Neural progenitor cell (in vitro differentiated cells): ENCODE measurements around the gene BIRC5. TPM values are rescaled to one million over a fixed set of nuclear protein-coding genes. Genes with fewer than 3 reads are reported as not detected.
A peak's percentile ranks its signal among the peaks of the same experiment; 100 is the strongest.

ENCODE experiments used
- DNase-seq: peaks from one replicate; pipeline ENCODE4 v3.0.0-alpha.2; 2016; ENCODE audit warnings: low spot score
- H2AFZ ChIP-seq: fragments of 200-600 bp; sonication (generic); replicated peaks from 2 replicates; pipeline ENCODE4 v1.6.1; 2016; ENCODE audit warnings: antibody characterized with exemption
- H3F3A ChIP-seq: fragments of 200-600 bp; sonication (generic); 2 replicates; pipeline ENCODE4 v1.6.1; 2016; ENCODE audit warnings: antibody characterized with exemption, low read depth
- H3K27ac ChIP-seq: fragments of 200-600 bp; sonication (generic); 2 replicates; pipeline ENCODE4 v1.5.1; 2016; ENCODE audit warnings: mild to moderate bottlenecking
- H3K27me3 ChIP-seq: fragments of 200-600 bp; sonication (generic); 2 replicates; pipeline ENCODE4 v1.6.1; 2016; ENCODE audit warnings: mild to moderate bottlenecking, moderate library complexity
- H3K36me3 ChIP-seq: fragments of 200-600 bp; sonication (generic); 2 replicates; pipeline ENCODE4 v1.5.1; 2016
- H3K4me1 ChIP-seq: fragments of 200-600 bp; sonication (generic); 2 replicates; pipeline ENCODE4 v1.6.1; 2016; ENCODE audit warnings: mixed run types
- H3K4me2 ChIP-seq: fragments of 200-600 bp; sonication (generic); 2 replicates; pipeline ENCODE4 v1.6.1; 2016
- H3K4me3 ChIP-seq: fragments of 200-600 bp; sonication (generic); 2 replicates; pipeline ENCODE4 v1.5.1; 2016
- H3K79me2 ChIP-seq: fragments of 200-600 bp; sonication (generic); 2 replicates; pipeline ENCODE4 v1.6.1; 2016; ENCODE audit warnings: low read depth
- H3K9ac ChIP-seq: fragments of 200-600 bp; sonication (generic); 2 replicates; pipeline ENCODE4 v1.6.1; 2016
- H3K9me3 ChIP-seq: fragments of 200-600 bp; sonication (generic); 2 replicates; pipeline ENCODE4 v1.5.1; 2016; ENCODE audit warnings: low read depth
- H4K20me1 ChIP-seq: fragments of 200-600 bp; sonication (generic); 2 replicates; pipeline ENCODE4 v1.6.1; 2016; ENCODE audit warnings: low read depth
- H3K27ac Mint-ChIP-seq: 3 replicates; pipeline ENCODE4 v1.8.0; 2021; ENCODE audit warnings: mixed read lengths
- H3K27me3 Mint-ChIP-seq: 2 replicates; pipeline ENCODE4 v1.8.0; 2022; ENCODE audit warnings: low read depth, mild to moderate bottlenecking, inconsistent platforms, moderate library complexity, mixed read lengths; ENCODE audit not compliant: insufficient read depth
- H3K36me3 Mint-ChIP-seq: 3 replicates; pipeline ENCODE4 v1.8.0; 2021; ENCODE audit warnings: mixed read lengths
- H3K4me1 Mint-ChIP-seq: 3 replicates; pipeline ENCODE4 v1.8.0; 2021; ENCODE audit warnings: mixed read lengths
- H3K4me3 Mint-ChIP-seq: 3 replicates; pipeline ENCODE4 v1.8.0; 2021; ENCODE audit warnings: mild to moderate bottlenecking, moderate library complexity, mixed read lengths
- H3K9me3 Mint-ChIP-seq: 3 replicates; pipeline ENCODE4 v1.8.0; 2020; ENCODE audit warnings: mixed read lengths
- EZH2 ChIP-seq: fragments of 200-600 bp; sonication (generic); IDR thresholded peaks from 2 replicates; pipeline ENCODE4 v1.6.1; 2017; ENCODE audit warnings: antibody characterized with exemption, mild to moderate bottlenecking, moderate library complexity
- EZH2phosphoT487 ChIP-seq: fragments of 200-600 bp; sonication (generic); IDR thresholded peaks from 2 replicates; pipeline ENCODE4 v1.6.1; 2017; ENCODE audit warnings: antibody characterized with exemption
- small RNA-seq: library from RNA; depleted of rRNA; stranded (forward); fragments of <200 nt; gene quantifications from one replicate; pipeline ENCODE3, GENCODE V24; 2015
- total RNA-seq: library from RNA; depleted of rRNA; stranded (reverse); fragments of >200 nt; gene quantifications from 2 replicates; pipeline ENCODE4 v1.2.3, GENCODE V29; 2015; ENCODE audit warnings: low replicate concordance
- TF ChIP-seq, protein P1 (sequence below): fragments of 200-600 bp; sonication (generic); IDR thresholded peaks from 2 replicates; pipeline ENCODE4 v1.5.1; 2017; ENCODE audit warnings: antibody characterized with exemption, mild to moderate bottlenecking

The BIRC5 gene
- total RNA-seq, 1 donor from 2014 or later, result 144 TPM

DNA sequence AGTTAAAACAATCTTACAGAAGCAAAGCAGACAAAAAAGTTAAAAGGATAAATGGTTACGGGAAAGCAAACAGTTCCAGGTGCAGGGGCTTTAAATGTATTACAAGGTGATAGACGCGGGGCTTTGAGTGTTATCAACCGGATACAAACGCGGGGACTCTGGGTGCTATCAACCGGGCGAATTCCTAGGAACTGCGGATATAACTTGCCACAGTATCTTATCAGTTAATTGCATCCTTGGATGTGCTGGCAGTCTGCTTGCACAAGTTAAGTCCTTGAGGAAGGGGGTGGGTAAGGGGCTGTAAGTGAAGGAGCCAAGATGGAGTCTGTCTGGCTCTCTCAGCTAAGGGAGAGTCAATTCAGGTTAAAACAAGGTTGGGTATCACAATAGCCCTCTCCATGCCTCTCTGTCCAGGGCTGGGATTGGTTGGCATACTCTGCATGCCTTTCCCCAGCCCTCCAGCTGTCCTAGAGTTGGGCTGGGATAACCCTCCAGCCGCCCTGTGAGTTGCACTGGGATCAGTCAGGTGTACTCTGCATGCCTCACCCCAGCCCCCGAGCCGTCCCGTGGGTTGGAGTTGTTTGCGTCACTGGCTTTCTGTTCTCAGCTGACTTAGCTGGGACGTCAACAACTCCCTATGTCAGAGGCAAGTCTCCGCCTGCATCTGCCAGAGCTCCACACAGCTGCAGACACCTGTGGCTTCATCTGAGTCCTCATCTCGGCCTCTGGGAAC, 58.3 kb downstream of the BIRC5 start:
- Histone ChIP-seq H3K27ac (no peak overlapping the region), H4K20me1 (no peaks in the 10 kb centered on the region), H3K27me3 (no peaks in the 10 kb centered on the region), H2AFZ (peak overlapping the region; percentile 45), H3K9me3 (no peaks in the 10 kb centered on the region), H3F3A (peaks cover 26% of the 10 kb centered on the region), H3K9ac (no peak overlapping the region), H3K36me3 (no peaks in the 10 kb centered on the region), H3K4me2 (peak overlapping the region; percentile 9), H3K4me1 (peaks cover 47% of the 10 kb centered on the region), H3K79me2 (no peaks in the 10 kb centered on the region), H3K4me3 (no peak overlapping the region)
- peaks cover 47% of the 10 kb centered on the region for H3K4me1 Mint-ChIP-seq
- peaks cover 3% of the 10 kb centered on the region for H3K9me3 Mint-ChIP-seq
- peak; percentile 65 for DNase-seq
- peaks cover 8% of the 10 kb centered on the region for H3K27me3 Mint-ChIP-seq
- no peaks in the 10 kb centered on the region for H3K36me3 Mint-ChIP-seq
- no peak overlapping the region for H3K4me3 Mint-ChIP-seq
- H3K27ac Mint-ChIP-seq, result peak overlapping the region; percentile 6
- TF ChIP-seq EZH2phosphoT487, result no peak
- no peak for TF ChIP-seq EZH2
- TF ChIP-seq, protein P1, sequence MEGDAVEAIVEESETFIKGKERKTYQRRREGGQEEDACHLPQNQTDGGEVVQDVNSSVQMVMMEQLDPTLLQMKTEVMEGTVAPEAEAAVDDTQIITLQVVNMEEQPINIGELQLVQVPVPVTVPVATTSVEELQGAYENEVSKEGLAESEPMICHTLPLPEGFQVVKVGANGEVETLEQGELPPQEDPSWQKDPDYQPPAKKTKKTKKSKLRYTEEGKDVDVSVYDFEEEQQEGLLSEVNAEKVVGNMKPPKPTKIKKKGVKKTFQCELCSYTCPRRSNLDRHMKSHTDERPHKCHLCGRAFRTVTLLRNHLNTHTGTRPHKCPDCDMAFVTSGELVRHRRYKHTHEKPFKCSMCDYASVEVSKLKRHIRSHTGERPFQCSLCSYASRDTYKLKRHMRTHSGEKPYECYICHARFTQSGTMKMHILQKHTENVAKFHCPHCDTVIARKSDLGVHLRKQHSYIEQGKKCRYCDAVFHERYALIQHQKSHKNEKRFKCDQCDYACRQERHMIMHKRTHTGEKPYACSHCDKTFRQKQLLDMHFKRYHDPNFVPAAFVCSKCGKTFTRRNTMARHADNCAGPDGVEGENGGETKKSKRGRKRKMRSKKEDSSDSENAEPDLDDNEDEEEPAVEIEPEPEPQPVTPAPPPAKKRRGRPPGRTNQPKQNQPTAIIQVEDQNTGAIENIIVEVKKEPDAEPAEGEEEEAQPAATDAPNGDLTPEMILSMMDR, result no peak

DNA sequence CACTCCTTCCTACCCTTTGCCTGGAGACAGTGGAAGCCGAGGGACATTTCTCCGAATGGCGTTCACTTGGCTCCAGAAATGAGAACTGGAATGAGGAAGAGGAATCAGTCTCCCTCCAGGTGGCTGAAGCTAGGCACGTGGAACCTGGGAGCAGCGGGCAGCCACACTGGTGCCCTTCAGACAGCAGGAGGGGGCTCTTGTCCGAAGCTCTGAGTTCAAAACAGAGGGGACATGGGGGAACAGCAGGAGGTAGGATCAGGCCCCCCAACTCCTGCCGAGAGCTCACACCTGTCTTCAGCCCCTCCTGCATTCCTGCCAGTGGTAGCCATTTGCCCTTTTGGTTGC, 58.8 kb downstream of the BIRC5 start:
- H3K36me3 Mint-ChIP-seq, result no peaks in the 10 kb centered on the region
- H3K79me2 ChIP-seq, result no peaks in the 10 kb centered on the region
- H3K27ac ChIP-seq, result no peak overlapping the region
- H3K9ac ChIP-seq, result no peak overlapping the region
- no peaks in the 10 kb centered on the region for H3K27me3 ChIP-seq
- no peaks in the 10 kb centered on the region for H3K36me3 ChIP-seq
- H3K9me3 ChIP-seq, result no peaks in the 10 kb centered on the region
- peaks cover 23% of the 10 kb centered on the region for H3F3A ChIP-seq
- peaks cover 44% of the 10 kb centered on the region for H3K4me1 ChIP-seq
- H3K4me3 Mint-ChIP-seq, result no peak overlapping the region
- TF ChIP-seq, protein P1, result no peak
- TF ChIP-seq EZH2, result no peak
- TF ChIP-seq EZH2phosphoT487, result no peak
- peaks cover 6% of the 10 kb centered on the region for H3K27me3 Mint-ChIP-seq
- DNase-seq, result no peak
- peaks cover 43% of the 10 kb centered on the region for H3K4me1 Mint-ChIP-seq
- H3K4me2 ChIP-seq, result peak overlapping the region; percentile 9
- H2AFZ ChIP-seq, result peak overlapping the region; percentile 45
- no peak overlapping the region for H3K27ac Mint-ChIP-seq
- no peak overlapping the region for H3K4me3 ChIP-seq
- H3K9me3 Mint-ChIP-seq, result peaks cover 3% of the 10 kb centered on the region
- no peaks in the 10 kb centered on the region for H4K20me1 ChIP-seq

GRCh38 chr17:78273813-78274212, 59.8 kb downstream of the BIRC5 start:
- Histone ChIP-seq H3K4me1 (peaks cover 44% of the 10 kb centered on the region), H3K9ac (no peak overlapping the region), H3K79me2 (no peaks in the 10 kb centered on the region), H4K20me1 (no peaks in the 10 kb centered on the region), H3K36me3 (no peaks in the 10 kb centered on the region), H3K27ac (no peak overlapping the region), H3K4me3 (no peak overlapping the region), H3K4me2 (no peak overlapping the region), H3K9me3 (no peaks in the 10 kb centered on the region), H3K27me3 (no peaks in the 10 kb centered on the region), H3F3A (peaks cover 23% of the 10 kb centered on the region), H2AFZ (no peak overlapping the region)
- H3K4me3 Mint-ChIP-seq, result no peak overlapping the region
- peaks cover 6% of the 10 kb centered on the region for H3K27me3 Mint-ChIP-seq
- DNase-seq, result no peak
- H3K27ac Mint-ChIP-seq, result no peak overlapping the region
- peaks cover 37% of the 10 kb centered on the region for H3K4me1 Mint-ChIP-seq
- TF ChIP-seq EZH2 (no peak), EZH2phosphoT487 (no peak)
- TF ChIP-seq, protein P1, result no peak
- peaks cover 3% of the 10 kb centered on the region for H3K9me3 Mint-ChIP-seq
- H3K36me3 Mint-ChIP-seq, result no peaks in the 10 kb centered on the region

Small RNA genes within 50 kb of the gene (small RNA-seq; reads per million reads assigned to genes)
- gene AC087645.1, result not detected

Other genes starting within 250 kb of the BIRC5 start
- gene TMC6, start 85.5 kb upstream of the BIRC5 start, total RNA-seq, result 6.9 and 16.8 TPM in 2 replicates
- gene TMC8, start 83.5 kb upstream of the BIRC5 start, total RNA-seq, result 0.09 TPM in 1 of 2 replicates, not detected in the other
- gene C17orf99, start 67.9 kb upstream of the BIRC5 start, total RNA-seq, result not detected in 2 replicates
- gene SYNGR2, start 45.7 kb upstream of the BIRC5 start, total RNA-seq, result 6.2 and 19.8 TPM in 2 replicates
- gene TK1, start 27.2 kb upstream of the BIRC5 start, total RNA-seq, result 27.3 and 61.7 TPM in 2 replicates
- gene AFMID, start 26.9 kb upstream of the BIRC5 start, total RNA-seq, result 76.8 and 78.4 TPM in 2 replicates
- 0.09 TPM in 1 of 2 replicates, not detected in the other for gene TMEM235, start 17.4 kb downstream of the BIRC5 start, total RNA-seq
- 7.5 and 16.7 TPM in 2 replicates for gene SOCS3, start 145.8 kb downstream of the BIRC5 start, total RNA-seq
- gene PGS1, start 164.4 kb downstream of the BIRC5 start, total RNA-seq, result 45.2 and 65.7 TPM in 2 replicates